ELR (cell line): ENCODE measurements around the gene KLHL20.
"Not testable (repeated sequence)": the region's sequence is repeated elsewhere in the genome, so short reads cannot be mapped to it uniquely, and the experiment has no call there.

Experiments
- DNase-seq: peaks from one replicate; pipeline ENCODE4 v3.0.0-alpha.2; 2015; ENCODE audit warnings: low read depth

Gene KLHL20

GRCh38 chr1:173714759-173715537 lies at the start of gene KLHL20:
KLHL20 (plus strand) TSS chr1:173714981; CDS start chr1:173716044, 1,063 bp downstream.
- DNase-seq, result peak; percentile 95

- peak; percentile 79 for DNase-seq
These were observed 48.1 kb upstream of the KLHL20 start for GRCh38 chr1:173666646-173667045.

DNA sequence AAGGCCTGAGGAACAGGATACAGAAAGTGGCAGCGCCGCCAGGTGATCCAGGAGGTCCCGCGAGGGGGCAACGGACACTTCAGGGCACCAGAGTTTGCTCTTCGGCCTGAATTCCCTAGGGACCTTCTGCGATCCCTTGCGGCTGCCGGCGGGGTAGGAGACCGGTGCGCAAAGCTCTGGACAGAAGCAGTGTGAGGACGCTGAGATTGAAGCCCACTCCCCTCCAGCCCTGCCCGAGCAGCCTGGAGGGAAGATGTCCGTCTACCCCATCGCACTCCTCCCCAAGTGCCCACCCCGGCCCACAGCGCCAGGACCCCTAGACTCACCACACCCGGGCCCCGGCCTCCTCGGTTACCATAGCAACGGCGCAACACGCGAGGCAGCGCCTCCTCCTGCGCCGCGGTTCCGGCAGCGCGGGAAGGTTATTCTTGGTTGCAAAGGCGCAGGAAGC lies 45.3 kb upstream of the KLHL20 start, which contains the start of gene ANKRD45:
Gene ANKRD45, minus strand, starts transcription at position 361 of the 451 bp plus-strand sequence. CDS start 10,433 bp downstream, outside the sequence.
- peak; percentile 84 for DNase-seq

DNA sequence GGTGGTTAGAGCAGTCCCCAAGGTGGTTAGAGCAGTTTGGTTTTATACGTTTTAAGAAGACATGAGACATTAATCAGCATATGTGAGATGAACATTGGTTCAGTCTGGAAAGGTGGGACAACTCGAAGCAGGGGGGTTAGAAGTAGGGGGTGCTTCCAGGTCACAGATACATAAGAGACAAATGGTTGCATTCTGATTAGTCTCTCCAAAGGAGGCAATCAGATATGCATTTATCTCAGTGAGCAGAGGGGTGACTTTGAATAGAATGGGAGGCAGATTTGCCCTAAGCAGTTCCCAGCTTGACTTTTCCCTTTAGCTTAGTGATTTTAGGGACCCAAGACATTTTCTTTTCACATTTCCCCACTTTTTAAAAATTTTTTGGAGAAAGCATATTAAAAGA lies 40.3 kb upstream of the KLHL20 start:
- DNase-seq, result not testable (repeated sequence)

DNA sequence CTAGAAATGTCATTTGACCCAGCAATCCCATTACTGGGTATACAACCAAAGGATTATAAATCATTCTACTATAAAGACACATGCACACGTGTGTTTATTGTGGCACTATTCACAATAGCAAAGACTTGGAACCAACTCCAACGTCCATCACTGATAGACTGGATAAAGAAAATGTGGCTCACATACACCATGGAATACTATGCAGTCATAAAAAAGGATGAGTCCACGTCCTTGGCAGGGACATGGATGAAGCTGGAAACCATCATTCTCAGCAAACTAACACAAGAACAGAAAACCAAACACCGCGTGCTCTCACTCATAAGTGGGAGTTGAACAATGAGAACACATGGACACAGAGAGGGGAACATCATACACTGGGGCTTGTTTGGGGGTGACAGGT lies 34.6 kb upstream of the KLHL20 start:
- DNase-seq, result not testable (repeated sequence)

GRCh38 chr1:173682184-173682583 lies 32.6 kb upstream of the KLHL20 start:
- DNase-seq, result no peak

DNA sequence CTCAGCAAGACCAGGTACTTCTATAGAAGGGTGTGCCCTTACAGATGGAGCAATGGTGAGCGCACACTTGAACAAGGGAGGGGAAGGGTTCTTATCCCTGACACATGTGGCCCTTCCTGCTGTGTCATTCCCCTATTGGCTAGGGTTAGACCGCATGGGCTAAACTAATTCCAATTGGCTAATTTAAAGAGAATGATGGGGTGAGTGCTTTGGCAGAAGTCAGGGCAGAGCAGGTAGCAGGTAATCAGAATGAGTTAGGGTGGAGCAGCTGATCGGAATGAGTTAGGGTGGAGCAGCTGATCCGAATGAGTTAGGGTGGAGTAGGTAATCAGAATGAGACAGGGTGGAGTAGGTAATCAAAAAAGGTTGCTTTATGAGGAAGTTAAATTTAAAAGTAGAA lies 30.9 kb upstream of the KLHL20 start:
- DNase-seq, result not testable (repeated sequence)

DNA sequence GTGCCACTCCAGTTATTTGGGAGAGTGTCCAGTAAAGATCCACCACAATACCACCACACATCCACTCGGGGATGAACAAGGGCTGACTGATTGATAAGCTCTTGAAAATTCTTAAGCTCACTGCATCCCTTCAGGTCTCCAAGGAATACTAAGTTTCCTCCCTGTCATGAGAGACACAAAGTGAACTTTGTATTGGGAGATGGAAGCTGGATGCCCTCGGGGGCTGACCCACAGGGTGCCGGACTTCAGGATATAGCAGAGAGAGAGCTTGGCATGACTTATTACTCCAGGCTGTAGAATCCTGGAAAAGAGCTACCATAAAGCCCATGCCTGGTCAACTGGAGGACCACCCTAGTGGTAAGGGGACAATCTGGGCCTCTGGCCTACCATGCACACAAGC lies 29.7 kb upstream of the KLHL20 start:
- not testable (repeated sequence) for DNase-seq

DNA sequence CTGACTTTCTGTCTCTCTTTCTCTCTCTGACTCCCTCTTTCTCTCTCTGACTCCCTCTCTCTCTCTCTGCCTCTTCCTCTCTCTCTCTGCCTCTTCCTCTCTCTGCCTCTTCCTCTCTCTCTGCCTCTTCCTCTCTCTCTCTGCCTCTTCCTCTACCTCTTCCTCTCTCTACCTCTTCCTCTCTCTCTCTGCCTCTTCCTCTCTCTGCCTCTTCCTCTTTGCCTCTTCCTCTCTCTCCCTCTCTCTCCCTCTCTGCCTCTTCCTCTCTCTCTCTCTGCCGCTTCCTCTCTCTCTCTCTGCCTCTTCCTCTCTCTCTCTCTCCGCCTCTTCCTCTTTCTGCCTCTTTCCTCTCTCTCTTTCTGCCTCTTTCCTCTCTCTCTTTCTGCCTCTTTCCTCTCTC lies 26.5 kb upstream of the KLHL20 start:
- DNase-seq, result no peak

- DNase-seq, result no peak
These were observed 21.5 kb upstream of the KLHL20 start for GRCh38 chr1:173693238-173693637.

DNA sequence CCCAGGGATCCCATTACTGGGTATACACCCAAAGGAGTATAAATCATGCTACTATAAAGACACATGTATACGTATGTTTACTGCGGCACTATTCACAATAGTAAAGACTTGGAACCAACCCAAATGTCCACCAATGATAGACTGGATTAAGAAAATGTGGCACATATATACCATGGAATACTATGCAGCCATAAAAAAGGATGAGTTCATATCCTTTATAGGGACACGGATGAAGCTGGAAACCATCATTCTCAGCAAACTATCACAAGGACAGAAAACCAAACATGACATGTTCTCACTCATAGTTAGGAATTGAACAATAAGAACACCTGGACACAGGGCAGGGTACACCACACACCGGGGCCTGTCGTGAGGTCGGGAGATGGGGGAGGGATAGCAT lies 13.5 kb upstream of the KLHL20 start:
- not testable (repeated sequence) for DNase-seq

- no peak for DNase-seq
These were observed 12.0 kb upstream of the KLHL20 start for GRCh38 chr1:173702736-173703135.

- no peak for DNase-seq
These were observed 9.7 kb upstream of the KLHL20 start for GRCh38 chr1:173705117-173705516.

DNA sequence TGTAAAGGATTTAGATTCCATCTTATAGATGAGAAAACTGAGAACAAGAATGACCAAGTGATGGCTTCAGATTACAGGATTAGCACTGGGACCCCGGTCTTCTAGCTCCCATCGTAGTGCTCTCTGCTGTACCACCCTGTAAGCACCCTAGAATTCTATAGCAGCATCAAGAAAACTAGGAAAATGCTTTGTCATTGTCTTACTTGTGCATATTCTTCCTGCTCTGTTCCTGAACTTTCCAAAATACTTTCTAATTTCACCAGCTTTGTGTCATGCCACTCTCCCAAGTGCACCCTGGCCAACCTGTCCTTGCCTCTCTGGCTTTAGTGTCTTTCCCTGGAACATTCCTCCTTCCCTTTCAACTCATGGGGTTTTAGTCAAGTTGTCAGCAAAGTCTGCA lies 6.0 kb upstream of the KLHL20 start:
- no peak for DNase-seq

DNA sequence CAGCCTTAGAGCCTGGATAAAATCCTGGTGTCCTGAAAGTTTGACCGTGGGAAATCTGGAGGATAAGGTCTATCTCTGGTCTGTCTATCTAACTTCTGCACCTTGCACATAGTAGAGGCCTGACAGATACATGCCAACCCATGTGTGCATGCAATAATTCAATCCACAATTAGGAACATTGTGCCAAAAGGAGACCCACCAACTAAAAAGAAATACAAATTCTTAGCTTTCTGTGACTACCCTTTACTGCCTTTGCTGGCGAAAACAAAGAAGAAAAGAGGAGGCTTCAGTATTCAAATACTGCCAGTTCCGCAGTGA lies 381 bp upstream of the KLHL20 start:
- no peak for DNase-seq

GRCh38 chr1:173715538-173715844 lies 710 bp downstream of the KLHL20 start:
- DNase-seq, result no peak

GRCh38 chr1:173717238-173717637 lies 2.5 kb downstream of the KLHL20 start:
- no peak for DNase-seq

- DNase-seq, result not testable (repeated sequence)
These were observed 16.6 kb downstream of the KLHL20 start for GRCh38 chr1:173731331-173731730.

DNA sequence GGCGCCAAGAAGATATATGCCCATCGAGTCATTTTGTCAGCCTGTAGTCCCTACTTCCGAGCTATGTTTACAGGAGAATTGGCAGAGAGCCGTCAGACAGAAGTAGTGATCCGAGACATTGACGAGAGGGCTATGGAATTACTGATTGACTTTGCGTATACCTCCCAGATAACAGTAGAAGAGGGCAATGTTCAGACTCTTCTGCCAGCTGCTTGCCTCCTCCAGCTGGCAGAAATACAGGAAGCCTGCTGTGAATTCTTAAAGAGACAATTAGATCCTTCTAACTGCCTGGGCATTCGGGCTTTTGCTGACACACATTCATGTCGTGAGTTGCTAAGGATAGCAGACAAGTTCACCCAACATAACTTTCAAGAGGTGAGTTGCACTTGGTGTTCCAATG lies 19.1 kb downstream of the KLHL20 start:
- no peak for DNase-seq

DNA sequence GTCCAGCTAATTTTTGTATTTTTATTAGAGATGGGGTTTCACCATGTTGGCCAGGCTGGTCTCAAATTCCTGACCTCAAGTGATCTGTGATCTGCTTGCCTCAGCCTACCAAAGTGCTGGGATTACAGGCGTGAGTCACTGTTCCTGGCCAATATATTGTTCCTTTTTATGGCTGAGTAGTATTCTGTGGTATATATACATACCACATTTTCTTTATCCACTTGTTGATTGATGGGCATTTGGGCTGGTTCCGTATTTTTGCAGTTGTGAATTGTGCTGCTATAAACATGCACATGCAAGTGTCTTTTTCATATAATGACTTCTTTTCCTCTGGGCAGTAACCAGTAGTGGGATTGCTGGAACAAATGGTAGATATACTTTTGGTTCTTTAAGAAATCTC lies 21.3 kb downstream of the KLHL20 start:
- not testable (repeated sequence) for DNase-seq

GRCh38 chr1:173742203-173742886 lies 27.6 kb downstream of the KLHL20 start:
- no peak for DNase-seq

GRCh38 chr1:173744651-173745050 lies 29.9 kb downstream of the KLHL20 start:
- no peak for DNase-seq

DNA sequence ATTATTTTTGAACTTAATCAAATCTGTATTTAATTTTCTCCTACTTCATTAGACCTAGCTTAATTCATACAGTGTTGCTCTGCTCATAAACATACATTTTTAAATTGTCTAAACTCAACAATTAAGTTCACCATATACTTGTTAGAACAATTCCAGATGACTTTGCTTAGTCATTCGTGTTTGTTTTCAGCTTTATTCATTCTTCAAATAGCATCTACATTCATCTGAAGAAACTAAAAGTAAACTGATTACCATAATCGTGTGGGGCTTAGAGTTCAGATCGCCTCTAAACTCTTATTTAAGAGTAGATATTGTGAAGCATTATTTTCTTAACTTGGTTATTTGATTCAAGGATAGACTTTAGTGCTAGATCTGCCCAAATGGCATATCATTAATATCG lies 34.4 kb downstream of the KLHL20 start:
- no peak for DNase-seq

GRCh38 chr1:173753830-173754229 lies 39.0 kb downstream of the KLHL20 start:
- DNase-seq, result no peak
